HG02885 (cell line): ENCODE results near the gene PRKG1.
A peak's percentile ranks its signal among the peaks of the same experiment; 100 is the strongest.

Source experiments
- ATAC-seq: cut with Tn5 transposase; IDR thresholded peaks from one replicate; pipeline ENCODE4 v1.9.1; 2021; ENCODE audit warnings: mild to moderate bottlenecking; ENCODE audit not compliant: unreplicated experiment, poor library complexity

Gene PRKG1

DNA sequence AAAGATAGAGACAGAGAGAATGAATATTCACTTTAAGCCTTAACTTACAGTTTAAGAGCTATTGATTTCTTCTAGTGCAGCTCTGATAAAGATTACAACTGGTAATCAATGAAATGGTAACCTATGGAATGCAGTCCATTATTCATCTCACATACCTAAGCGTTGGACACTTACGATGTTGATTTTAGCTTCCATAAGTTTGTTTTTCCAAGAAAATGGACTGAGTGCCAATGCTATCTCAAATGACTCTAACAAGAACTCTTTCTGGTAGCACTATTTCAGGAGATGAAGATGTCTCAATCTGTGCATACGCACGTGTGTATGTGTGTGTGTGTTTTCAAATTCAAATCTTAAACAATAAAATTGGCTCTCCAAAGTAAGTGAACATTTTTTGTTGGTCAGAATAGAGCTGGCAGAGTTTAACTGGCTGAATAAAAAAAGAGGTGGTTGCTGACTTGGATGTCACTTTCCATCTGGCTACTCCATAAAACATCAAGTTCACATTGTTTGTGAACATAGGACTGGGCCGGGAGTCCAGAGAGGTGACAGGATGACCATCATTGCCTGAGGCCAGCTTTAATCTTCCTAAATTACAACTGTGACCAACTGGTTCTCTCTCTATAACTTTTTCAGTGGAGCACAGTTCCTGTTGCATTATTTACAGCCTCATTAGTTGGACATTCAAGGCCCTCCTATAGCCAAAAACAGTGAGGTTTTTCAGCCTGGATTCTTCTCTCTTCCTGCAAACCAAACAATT lies 732.0 kb downstream of the PRKG1 start:
- no peak for ATAC-seq

DNA sequence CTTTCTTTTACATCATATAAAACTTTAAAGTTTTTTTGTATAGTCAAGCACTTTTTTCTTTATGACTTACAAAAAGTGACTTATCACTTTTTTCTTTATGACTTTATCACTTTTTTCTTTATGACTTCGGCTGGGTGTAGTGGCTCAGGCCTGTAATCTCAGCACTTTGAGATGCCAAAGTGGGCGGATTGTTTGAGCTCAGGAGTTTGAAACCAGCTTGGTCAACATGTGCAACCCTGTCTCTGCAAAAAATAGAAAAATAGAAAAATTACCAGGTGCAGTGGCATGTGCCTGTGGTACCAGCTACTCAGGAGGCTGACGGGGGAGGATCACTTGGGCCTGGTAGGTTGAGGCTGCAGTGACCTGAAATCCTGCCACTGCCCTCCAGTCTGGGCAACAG lies 733.9 kb downstream of the PRKG1 start:
- ATAC-seq: no peak

DNA sequence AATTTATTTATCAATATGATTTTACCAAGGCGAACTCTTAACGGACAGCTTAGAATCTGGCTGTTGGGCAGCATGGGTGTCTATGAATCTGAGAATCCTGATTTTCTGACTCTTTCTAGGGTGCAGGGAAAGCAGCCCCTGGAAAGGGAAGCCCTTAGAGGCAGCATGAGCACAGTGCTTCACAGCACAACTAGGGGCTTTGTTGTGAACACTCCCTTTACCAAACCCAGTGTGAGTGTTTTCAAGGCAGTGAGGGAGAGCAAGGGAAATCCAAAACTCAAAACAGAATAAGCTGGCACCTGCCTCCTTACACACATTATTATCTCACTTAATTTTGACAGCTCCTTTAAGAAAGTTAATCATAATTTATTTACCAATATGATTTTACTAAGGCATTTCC lies 741.4 kb downstream of the PRKG1 start:
- ATAC-seq: no peak

DNA sequence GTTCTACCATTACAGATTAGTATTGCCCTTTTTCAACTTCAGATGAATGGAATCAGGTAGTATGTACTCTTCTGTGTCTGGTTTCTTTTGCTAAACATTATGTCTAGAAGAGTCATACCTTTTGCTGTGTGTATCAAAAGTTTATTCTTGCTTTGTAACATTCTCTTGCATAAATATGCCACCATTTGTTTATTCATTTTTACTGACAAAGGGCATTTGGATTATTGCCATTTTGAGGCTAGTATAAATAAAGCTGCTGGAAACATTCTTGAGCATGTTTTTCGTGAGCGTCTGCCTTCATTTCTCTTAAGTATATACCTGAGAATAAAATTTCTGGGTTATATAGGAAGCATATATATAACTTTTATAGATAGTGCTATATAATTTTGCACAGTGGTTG lies 746.8 kb downstream of the PRKG1 start:
- ATAC-seq: no peak

DNA sequence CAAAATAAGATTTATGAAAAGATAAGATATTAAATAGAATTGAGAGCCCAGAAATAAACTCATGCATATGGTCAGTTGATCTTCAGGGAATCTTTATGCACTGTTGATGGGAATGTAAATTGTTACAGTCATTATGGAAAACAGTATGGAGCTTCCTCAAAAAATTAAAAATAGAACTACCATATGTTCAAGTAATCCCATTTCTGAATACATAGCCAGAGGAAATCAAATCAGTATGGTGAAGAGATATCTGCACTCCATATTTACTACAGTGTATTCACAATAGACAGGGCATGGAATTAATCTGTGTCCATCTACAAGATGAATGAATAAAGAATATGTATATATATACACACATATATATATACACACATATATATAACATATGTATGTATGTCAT lies 747.5 kb downstream of the PRKG1 start:
- ATAC-seq: no peak

DNA sequence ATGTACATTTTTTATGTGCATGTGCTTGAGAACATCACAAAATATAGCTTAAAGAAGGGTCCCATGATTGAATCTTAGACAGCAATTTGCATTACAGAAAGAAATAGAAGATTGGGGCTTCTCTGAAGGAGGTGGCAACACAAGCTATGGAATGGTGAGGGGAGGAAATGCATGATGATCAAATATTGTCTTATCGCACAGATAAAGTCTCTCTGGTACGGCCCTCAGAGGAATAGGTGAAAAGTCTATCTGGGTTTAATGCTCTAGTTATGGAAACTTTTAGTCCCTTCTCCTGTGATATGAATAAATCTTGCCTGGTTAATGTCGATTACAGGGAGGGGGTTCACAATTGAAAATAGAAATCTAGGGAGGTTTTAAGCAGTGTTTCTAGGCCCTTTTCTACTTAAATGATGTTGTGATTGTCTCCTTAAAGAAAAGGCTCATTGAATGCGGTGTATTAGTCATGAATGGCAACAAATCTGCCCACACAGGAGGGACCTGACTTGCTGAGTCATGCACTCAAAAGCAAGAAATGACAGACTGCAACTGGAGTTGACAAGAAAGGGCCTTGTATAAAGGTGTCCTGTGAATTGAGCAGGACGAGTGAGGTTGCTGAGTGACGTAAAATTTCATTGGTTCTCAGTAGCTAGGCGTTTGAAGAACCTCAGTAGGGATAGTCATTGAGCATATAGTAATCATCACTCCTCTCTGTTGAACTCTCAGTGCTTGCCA lies 758.5 kb downstream of the PRKG1 start:
- ATAC-seq: peak; percentile 81

DNA sequence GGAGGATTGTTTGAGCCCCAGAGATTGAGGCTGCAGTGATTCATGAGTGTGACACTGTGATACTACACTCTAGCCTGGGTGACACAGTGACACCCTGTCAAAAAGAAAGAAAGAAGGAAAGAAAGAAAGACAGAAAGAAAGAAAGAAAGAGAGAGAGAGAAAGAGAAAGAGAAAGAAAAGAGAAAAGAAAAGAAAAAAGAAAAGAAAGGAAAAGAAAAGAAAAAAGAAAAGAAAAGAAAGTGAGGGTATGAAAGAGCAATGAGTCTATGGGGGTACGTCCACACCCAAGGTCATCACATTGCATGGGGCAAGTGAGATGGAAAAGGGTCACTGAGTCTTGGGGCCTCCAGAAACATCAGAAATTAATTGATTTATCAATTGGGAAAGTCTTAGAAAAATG lies 760.3 kb downstream of the PRKG1 start:
- ATAC-seq: no peak

DNA sequence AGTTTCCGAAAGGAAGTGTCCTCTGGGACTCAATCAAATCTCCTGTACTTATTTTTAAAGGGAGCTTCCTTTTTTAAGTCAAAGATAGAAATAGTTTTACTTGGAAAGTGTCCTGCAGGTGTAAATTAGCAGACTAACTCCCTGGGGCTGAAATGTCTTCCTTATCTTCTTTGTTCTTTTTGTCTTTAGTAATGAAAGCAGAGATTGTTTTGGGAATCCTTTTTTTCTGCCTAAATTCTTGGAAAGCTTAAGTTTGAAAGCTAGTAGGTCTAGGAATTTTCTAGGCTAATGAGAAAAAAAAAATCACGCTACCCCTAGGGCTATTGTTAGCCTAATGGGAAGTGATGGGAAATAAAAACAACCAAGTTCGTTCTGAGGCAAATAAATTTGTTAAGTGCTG lies 764.2 kb downstream of the PRKG1 start:
- no peak for ATAC-seq

DNA sequence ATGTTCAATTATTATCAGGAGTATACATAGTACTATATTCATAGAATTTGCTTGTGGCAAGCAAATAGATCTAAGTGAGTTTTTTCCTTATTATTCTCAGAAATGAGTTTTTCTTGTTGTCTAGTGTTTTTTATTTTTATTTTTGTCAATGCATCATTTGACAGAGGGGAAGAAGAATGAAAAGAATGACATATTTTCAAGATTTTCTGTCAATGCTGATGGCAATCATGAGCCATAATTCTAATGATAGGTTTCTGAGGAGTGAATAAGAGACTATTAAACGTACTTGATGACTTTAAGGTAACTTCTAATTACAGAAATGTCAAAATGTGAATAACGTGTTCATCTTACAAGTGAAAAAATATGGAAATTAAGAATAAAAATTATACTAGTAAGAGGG lies 769.7 kb downstream of the PRKG1 start:
- no peak for ATAC-seq

DNA sequence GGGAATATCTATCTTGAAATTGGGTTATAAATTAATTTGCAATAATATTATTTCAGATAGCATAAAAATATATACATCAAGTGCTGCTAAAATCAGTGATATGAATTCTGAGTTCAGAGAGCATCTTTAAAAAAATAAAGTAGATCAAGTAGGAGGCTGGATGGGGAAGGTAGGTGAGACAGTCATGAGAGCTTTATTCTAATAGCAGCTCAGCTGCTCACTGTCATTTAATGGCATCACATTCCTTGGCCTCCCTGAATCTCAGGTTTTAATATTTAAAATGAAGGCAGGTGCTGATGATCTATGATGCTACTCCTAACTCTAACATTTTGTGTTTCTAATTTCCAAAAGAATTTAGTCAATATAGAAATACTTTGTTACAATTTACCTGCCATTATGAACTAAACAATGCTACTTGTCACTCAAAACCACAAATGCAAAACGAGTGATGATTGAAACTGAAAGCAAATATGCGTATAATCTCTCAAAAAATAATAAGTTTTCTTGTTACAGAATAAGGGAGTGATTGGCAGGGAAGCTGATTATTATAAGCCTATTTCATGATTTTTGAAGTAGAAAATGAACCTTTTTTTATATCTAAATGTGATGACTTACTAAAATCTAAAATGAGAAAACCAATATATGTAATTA lies 772.7 kb downstream of the PRKG1 start:
- ATAC-seq: peak; percentile 74

DNA sequence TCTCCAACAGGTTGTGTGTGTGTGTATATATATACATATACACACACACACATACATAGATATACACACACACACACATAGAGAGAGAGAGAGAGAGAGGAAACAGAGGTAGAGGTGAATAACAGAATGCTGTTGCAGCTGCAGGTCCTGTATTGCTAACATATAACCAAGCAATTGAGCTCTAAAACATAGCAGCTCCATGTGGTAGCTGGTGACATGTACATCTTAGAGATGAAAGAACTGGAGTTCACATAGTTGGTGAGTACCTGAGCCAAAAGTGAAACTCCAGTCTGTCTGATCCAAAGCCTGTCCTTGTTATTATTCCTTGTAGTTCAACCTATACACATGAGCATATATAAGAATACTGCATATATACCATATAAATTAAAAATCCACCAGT lies 778.0 kb downstream of the PRKG1 start:
- no peak for ATAC-seq

DNA sequence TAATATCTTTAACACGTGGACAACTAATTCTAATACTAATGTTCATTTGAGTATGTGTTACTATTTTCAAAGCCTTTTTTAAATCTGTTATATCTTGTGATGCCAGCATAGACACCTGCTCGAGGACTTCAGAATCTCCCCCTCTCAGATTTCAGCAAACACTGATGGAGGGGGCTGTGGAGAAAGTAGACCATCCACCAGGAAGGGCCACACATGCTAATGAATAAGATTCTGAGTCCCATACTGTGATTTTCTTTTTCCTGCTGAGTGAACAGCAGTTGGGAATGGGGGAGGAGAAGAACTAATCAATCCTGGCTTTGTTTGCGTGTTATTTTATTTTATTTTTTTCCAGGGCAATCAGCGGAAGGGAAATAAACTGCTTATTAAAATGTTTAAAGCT lies 783.0 kb downstream of the PRKG1 start:
- ATAC-seq: no peak

DNA sequence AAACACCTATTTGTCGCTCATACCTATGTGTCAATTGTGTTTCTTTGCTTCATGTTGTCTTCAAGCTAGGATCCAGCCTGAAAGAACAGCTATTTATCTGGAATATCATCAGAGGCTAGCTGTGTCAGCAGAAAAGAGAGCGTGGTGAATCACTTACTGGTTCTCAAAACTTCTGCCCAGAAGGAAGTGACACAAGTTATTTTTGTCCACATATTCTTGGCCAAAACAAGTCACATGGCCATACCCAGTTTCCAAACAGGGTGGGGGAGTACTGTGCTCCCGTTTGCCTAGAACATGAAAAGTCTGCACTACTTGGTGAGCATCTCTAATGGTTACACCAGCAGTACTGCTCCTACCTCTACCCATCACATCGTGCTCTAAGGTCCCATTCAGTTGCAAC lies 786.0 kb downstream of the PRKG1 start:
- ATAC-seq: peak; percentile 87

DNA sequence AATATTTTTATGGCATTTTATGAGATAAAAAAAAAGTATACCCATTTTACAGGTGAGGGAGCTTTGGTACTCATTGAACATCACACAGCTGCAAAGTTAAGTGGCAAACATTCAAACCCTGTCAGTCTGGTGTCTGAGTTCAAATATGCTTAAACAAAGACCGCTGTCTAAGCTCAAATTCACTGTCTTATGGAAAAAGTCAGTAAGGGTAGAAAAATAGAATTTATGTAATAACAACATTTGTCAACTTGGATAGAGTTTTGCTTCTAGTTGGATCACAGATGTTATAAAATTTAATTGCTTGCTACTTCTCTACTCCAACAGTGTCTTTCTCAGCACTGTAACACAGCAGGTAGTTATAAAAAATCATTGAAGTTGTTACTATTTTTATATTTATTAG lies 786.8 kb downstream of the PRKG1 start:
- no peak for ATAC-seq

DNA sequence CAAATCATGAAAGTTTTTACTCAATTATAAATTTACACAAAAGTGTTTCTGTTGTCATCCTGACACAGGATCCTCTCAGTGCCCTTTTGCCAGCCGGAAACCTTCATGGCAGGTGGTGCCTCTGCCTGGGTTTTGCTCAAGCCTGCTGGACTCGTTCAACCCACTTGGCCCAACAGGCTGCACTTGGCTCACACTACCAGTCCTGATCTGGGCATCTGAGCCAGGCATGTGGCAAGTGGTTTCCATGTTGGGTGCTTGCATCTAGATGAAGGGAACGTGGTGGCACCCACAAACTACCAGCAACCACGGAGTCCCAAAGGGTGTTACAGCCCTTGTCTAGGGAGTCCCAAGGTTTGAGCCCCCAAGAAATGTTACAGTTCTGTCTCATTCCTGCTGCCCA lies 787.4 kb downstream of the PRKG1 start:
- ATAC-seq: no peak

DNA sequence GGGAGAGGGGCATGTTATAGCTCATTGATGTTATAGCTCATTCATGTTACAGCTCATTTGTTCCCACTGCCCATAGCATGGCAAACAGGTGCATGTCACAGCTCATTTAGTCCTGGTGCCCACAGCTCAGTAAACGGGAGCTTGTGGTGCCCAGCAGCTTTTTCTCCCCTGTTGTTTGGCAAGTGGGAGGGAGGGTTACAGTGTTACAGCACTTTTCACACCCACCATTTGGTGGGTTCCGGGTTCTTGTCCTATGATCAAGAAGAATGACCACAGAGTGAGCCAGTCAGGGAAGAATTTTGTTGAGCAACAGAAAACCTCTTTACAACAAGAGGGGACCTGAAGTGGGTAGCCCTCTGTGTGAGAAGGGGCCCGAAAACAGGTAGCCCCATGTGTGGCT lies 787.9 kb downstream of the PRKG1 start:
- ATAC-seq: no peak

DNA sequence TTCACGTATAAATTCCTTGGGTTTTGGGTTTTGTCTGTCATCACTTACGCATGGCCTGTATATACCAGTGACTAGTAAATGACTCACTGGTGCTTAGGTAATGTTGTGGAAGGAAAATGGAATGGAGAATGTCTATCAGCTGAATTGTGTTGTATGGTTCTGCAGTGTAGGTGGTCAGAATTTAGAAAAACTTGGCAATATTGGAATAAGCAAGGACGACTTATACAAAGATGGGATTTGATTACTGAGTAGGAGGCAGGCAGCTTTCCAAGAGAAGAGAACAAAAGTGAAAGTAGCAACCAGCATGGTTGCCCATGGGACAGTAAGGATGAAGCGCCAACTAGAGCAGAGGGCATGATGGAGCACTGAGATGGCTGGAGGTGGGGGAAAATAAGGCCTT lies 793.7 kb downstream of the PRKG1 start:
- no peak for ATAC-seq

DNA sequence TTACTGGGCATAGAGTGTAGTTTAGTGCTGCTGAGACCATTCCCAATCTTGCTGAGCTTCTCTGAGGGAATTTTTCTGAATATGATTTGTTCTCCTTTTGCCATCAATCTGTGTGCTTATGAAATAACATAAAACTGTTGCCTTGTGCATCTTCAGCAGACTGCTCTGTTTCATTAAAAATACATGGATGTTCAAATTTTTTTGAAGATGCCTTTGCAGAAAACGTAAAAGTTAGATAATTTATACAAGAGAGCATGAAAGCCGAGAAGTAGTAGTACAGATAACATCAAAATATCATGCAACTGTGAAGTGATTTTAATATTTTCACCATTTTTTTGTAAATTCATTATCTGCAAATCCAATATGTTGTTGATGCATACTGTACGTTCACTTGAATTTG lies 799.8 kb downstream of the PRKG1 start:
- no peak for ATAC-seq

DNA sequence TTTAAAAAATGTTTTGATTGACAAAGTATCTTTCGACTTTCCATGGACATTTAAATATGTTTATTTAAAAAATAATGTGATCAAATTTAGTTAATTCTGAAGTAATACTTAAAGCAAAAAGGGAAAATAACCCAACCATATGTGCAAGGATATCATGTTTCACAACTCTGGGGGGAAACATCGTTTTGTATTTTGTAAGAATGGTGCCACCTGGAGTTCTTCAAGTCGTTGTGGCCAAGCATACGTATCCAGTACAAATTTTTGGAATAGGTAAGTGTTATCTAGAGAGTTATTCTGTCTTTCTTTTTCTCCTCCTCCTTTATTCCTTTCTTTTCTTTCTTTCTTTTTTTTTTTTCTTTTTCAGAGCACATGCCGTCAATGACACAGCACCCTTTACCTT lies 801.3 kb downstream of the PRKG1 start:
- no peak for ATAC-seq

DNA sequence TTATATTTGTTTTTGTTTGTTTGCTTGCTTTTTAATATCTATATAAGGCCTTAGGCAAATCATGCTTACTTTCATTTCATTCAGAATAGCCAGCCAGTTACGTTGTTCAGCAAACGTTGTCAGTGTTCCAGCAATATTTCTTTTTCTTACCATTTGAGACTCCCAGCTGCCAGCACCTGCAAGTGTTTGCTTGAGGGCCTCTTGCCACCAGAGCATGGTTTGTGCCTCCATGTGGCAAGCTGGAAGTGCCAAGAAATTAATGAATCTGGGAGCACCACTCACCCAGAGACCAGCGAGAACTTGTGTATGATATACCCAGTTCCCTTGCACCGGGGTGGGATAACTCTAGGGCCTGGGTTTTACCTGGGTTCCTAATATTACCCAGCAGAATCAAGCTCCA lies 802.2 kb downstream of the PRKG1 start:
- no peak for ATAC-seq

DNA sequence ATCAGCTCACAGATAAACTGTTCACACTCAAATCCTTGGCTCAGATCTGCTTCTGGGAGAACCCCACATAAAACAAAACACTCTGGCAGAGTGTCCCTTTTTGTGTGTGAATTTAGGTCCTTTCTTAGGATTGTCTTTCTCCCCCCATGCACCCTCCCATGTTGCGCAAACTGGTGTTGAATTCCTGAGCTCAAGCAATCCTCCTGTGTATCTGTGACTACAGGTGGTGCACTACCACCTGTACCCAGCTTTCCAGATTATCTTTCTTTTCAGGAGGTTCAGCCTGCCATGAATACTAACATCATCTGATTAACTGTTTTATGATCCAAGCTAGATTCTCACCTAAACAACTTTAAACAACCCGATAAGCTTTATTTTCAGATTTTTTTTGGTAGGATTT lies 802.7 kb downstream of the PRKG1 start:
- ATAC-seq: no peak

DNA sequence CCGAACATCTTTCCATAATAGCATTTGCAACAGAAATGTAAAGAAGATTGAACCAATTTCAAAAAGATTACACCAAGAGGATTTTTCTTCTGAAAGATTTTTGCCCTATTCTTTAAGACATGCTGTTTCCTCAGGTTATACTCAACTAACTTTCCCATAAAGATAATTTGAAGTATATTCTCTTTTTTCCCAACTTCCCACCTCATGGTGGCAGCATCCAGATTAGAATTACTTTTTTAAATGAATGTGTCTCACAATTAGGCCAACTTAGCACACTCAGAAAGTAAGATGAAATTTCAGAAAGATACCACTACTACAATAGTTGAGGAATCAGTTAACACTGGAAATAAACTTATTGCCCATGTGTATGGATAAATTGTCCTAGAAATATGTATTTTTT lies 803.3 kb downstream of the PRKG1 start:
- no peak for ATAC-seq
